HK-2 (cell line): ENCODE results near the gene PRODH.
"Not testable (repeated sequence)": the region's sequence is repeated elsewhere in the genome, so short reads cannot be mapped to it uniquely, and the experiment has no call there.

Experiments used
- DNase-seq: peaks from one replicate; pipeline ENCODE4 v3.0.0-alpha.2; 2018; ENCODE audit not compliant: unreplicated experiment

The PRODH gene

DNA sequence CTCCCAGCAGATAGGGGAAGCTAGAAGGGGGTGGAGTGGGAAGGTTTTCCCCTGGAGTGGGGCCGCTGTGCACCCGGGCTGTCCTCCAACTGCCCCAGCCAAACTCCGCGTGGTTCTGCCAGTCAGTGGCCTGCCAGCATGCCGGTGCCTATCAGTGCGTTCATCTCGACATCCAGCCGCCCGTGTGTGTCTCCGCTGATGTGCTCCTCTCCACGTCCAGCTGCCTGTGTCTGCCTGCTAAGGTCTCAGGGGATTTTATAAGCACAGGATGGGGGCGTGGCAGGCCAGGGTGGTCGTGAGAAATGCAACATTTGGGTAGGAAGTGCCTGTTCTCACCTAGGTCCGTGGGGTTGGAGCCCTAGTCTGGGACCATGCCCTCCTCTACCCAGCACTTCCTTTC, 17.0 kb upstream of the PRODH start:
- not testable (repeated sequence) for DNase-seq

DNA sequence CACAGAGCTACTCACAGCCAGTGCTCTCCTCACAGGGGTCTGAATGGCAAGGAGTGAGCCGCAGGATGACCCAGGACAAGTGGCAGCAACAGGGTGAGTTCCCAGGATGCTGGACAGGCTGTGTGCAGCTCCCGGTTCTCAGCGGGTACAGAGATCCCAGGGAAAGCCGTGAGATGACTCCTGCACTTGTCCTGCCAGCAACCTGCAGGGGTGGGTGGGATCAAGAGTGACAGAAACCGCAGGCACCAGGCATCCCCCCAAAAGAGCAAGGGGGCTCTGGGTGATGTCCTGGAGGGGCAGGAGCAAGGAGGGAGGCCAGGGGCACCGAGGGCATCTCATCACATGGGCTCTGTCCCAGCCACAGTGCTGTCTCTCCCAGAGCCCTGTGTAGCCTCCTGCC, 15.9 kb upstream of the PRODH start:
- DNase-seq: no peak

DNA sequence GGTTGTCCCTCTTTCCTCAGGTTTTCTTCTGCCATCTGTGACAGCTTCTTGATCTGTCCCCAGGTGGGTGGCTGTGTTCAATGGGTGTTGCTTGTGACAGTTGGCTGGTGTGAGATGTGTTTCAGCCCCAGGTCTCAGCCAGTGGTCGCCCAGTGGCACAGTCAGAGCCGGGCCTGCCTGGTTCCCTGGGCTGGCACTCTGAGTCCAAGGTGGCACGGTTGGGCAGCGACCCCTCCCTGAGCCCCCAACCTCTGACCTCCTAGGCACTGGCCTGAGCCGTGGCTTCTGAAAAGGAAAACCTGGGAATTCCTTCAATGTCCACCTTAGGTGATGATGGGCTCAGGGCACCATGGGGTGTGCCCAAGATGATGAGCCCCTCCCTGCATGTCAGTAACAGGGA, 14.0 kb upstream of the PRODH start:
- no peak for DNase-seq

DNA sequence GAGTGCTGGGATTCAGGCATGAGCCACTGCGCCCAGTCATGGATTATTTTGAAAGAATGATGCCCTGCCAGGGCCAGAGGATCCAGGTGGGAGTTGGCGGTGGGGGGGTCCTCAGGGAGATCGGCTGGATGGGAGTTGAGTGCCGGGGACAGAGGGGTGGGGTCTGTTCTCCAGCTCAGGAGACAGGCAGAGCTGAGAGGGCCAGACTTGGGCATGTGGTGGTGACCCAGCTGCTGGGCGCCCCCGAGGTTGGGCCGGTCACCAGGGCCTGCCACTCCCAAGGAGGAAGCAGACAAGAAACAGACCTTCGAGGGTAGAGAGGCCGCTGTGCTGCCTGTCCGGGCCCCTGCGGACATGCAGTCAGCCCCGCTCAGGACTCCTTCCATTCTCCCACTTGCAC, 11.8 kb upstream of the PRODH start:
- DNase-seq: no peak

DNA sequence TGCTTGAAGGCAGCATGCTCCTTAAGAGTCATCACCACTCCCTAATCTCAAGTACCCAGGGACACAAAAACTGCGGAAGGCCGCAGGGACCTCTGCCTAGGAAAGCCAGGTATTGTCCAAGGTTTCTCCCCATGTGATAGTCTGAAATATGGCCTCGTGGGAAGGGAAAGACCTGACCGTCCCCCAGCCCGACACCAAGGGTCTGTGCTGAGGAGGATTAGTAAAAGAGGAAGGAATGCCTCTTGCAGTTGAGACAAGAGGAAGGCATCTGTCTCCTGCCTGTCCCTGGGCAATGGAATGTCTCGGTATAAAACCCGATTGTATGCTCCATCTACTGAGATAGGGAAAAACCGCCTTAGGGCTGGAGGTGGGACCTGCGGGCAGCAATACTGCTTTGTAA, 11.0 kb upstream of the PRODH start:
- not testable (repeated sequence) for DNase-seq

DNA sequence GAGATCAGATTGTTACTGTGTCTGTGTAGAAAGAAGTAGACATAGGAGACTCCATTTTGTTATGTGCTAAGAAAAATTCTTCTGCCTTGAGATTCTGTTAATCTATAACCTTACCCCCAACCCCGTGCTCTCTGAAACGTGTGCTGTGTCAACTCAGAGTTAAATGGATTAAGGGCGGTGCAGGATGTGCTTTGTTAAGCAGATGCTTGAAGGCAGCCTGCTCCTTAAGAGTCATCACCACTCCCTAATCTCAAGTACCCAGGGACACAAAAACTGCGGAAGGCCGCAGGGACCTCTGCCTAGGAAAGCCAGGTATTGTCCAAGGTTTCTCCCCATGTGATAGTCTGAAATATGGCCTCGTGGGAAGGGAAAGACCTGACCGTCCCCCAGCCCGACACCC, 2.6 kb upstream of the PRODH start:
- DNase-seq: not testable (repeated sequence)

- not testable (repeated sequence) for DNase-seq
Measured at GRCh38 chr22:18934688-18935087, 1.4 kb downstream of the PRODH start.

DNA sequence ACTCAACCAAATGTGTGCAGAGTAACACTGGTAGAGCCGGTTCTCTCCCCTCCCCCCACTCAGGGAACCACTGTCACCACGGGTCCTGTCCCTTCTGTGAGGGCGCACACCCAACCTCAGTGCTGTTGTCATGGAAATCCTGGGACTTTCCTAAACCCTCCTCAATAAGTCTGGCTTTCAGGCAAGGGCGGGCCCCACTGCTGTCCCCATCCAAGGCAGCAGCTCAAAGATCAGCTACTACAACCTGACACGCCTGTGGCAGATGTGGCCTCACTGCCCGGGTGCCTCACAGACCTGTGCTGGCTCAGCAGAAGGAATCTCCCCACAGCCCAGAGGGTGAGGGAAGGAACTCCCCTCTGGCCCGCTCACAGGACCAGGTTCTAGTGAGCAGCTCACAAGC, 2.2 kb downstream of the PRODH start:
- no peak for DNase-seq

DNA sequence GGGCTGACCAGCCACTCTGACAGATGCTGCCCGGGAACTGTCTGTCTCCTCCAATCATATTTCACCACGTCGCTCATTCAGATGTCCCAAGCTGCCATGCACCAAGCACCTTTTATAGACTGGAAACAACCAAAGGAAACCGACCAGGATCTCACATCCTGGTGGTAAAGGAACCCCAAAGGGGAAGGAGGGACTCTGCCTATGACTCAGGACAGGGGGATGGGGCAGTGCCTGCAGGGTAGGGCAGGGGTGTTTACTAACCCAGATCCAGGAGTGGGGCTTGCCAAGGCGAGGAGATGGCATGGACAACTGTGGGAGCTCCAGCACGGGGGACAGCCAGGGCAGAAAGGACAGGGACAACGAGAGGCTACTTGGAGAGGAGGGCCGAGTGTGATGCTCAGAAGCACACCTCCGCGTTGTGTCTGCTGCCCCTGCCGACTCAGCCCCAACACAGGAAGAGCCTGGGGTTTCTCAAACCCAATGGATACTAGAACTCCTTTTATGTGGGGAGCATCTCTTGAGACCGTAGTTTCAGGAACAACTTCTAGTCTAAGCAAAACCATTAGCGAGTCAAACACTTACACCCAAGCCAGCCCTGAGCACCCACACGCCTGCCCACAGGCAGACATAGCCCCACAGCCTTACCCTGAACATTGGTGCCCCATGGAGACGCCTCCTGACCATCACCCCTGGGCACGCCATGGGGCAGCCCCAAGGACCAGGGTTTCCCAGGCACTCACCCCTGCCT, 4.0 kb downstream of the PRODH start:
- no peak for DNase-seq

DNA sequence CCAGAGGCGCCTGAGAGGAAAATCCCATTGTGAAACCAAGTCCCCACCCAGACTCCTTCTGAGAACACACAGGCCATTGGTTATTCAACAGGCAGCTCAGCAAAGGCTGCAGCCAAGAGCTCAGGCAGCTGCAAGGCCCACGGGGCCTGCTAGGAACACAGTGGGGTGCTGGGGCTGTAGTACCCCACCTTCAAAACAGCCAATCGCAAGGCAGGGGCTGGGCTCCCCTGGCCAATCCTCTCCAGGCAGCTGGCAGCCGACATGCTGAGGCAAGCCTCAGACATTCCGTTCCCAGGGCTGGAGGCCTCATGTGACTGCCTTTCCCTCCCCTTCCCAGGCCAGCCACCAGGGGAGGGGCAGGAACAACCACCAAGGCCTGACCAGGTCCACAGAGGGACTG, 6.6 kb downstream of the PRODH start:
- no peak for DNase-seq

- no peak for DNase-seq
Measured at GRCh38 chr22:18927573-18927972, 8.5 kb downstream of the PRODH start.

- DNase-seq: no peak
Measured at GRCh38 chr22:18927020-18927419, 9.1 kb downstream of the PRODH start.

- DNase-seq: no peak
Measured at GRCh38 chr22:18925368-18926064, 10.6 kb downstream of the PRODH start.

GRCh38 chr22:18920257-18920902, 15.7 kb downstream of the PRODH start:
- DNase-seq: not testable (repeated sequence)

- DNase-seq: not testable (repeated sequence)
Measured at GRCh38 chr22:18917818-18918217, 18.3 kb downstream of the PRODH start.

GRCh38 chr22:18915550-18915949, 20.5 kb downstream of the PRODH start:
- not testable (repeated sequence) for DNase-seq

DNA sequence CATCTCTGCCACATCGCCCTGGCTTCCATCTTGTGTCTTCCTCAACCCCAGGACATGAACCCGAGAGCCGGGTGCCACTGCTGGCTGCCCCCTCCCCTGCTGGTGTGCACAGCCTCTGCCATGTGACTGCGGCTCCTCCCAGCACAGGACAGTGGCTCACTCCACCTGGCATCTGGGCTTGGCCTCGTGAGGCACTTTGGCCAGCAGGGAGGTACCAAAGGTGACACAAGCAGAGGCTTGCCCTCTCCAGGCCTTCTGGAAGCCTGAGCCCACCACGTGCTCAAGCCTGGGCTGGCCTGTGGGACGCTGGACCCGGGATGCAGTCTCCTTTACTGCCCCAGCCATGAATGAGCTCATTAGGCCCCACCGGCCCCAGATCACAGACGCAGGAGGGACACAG, 21.5 kb downstream of the PRODH start:
- not testable (repeated sequence) for DNase-seq

GRCh38 chr22:18912264-18912946, 23.7 kb downstream of the PRODH start:
- not testable (repeated sequence) for DNase-seq

- DNase-seq: not testable (repeated sequence)
Measured at GRCh38 chr22:18911535-18911934, 24.6 kb downstream of the PRODH start.

DNA sequence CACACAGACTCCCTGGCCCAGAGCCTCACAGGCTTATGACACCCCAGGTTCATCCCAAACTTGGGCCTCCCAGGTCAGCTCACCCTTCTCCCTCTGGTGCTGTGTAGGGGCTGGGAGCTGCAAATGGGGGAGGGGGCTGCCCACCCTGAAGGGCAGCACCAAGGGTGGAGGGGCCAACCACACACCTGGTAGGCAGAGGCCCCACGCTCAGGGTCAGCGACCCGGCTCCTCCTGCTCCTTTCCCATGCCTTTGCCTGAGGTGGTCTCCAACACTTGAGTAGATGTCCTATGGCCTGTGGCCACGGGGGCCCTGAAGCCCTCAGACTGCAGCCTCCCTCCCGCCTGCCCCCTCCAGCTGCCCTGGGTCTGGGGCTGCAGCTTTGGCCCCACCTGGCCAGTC, 26.5 kb downstream of the PRODH start:
- no peak for DNase-seq

DNA sequence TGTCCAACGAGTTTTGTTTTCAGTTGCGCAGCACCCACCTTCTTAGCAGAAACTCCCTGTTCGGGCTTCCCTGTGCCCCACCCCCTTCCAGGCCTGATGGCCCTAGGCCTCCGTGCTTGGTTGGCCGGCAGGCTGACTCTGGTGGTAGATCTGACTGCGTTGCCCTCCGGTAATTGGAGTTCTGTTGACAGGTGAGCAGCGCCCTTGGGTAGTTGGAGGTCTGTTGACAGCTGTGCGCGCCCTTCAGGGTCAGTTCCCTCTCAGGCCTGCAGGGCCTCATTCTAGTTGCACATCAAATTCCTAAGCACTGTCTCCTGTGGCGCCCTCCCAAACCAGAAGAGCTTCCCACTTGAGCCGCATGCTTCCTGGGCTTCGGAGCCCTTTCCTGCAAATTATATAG, 29.2 kb downstream of the PRODH start:
- no peak for DNase-seq

- DNase-seq: not testable (repeated sequence)
Measured at GRCh38 chr22:18906410-18906745, 29.7 kb downstream of the PRODH start.
